22Rv1 (cell line): ENCODE measurements around the gene DEAF1.

Experiments used
- ZFX ChIP-seq: fragments of 450-650 bp; IDR thresholded peaks from 2 replicates; pipeline ENCODE4 v1.6.1; 2017; ENCODE audit warnings: antibody characterized with exemption, borderline replicate concordance
- TF ChIP-seq, protein P1 (sequence below): fragments of 450-650 bp; IDR thresholded peaks from 2 replicates; pipeline ENCODE4 v1.5.1; 2017; ENCODE audit warnings: mild to moderate bottlenecking

DNA sequence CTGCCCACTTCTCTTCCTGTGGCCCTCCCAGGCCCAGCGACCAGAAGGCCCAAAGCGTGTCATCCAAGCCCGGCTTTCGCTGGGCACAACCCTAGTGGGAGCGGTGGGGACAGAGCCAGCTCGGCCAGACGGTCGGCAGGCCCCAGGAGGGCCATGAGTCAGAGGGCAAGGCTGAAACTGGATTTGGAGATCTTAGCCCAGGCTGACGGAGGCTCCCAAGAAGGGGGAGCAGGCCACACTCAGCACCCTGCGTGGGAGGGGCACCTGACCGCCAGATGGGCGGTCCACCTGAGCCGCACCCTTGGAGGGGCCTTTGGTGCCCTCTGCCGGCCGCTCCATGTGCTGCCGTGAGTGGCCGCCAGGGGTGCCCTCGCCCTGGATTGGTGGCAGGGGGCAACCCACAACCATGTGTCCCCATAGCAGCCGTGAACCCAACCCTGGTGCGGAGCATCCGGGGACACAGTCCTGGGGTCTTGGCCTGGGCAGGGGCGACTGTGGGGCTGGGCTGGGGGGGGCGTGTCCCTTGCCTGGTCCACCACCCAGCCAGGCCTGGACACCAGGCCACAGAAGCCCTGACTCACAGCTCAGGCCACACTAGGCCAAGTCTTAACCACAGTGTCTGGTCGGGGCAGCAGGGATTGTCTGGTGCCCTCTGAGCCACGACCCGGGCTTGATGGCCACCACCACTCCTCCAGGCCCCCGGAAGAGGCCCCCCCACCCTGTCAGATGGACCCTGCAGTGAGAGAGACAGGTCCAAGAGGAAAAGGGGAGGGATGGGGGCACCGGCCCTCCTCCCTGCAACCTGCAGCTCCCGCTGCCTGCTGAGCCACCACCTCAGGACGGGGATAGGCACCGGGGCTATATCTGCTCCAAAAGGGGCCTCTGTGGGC, 33.1 kb upstream of the DEAF1 start:
- TF ChIP-seq, protein P1, sequence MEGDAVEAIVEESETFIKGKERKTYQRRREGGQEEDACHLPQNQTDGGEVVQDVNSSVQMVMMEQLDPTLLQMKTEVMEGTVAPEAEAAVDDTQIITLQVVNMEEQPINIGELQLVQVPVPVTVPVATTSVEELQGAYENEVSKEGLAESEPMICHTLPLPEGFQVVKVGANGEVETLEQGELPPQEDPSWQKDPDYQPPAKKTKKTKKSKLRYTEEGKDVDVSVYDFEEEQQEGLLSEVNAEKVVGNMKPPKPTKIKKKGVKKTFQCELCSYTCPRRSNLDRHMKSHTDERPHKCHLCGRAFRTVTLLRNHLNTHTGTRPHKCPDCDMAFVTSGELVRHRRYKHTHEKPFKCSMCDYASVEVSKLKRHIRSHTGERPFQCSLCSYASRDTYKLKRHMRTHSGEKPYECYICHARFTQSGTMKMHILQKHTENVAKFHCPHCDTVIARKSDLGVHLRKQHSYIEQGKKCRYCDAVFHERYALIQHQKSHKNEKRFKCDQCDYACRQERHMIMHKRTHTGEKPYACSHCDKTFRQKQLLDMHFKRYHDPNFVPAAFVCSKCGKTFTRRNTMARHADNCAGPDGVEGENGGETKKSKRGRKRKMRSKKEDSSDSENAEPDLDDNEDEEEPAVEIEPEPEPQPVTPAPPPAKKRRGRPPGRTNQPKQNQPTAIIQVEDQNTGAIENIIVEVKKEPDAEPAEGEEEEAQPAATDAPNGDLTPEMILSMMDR = peak; percentile 97
- TF ChIP-seq ZFX = no peak
